ENCODE results near the gene SPINT3. TPM values are rescaled to one million over a fixed set of nuclear protein-coding genes. Genes with fewer than 3 reads are reported as not detected.

Gene SPINT3
- total and polyA plus RNA-seq, 2 of the 8 experiments (the other 6 are each of a cell fraction or from before 2014, with no cell fraction given) = not detected

DNA sequence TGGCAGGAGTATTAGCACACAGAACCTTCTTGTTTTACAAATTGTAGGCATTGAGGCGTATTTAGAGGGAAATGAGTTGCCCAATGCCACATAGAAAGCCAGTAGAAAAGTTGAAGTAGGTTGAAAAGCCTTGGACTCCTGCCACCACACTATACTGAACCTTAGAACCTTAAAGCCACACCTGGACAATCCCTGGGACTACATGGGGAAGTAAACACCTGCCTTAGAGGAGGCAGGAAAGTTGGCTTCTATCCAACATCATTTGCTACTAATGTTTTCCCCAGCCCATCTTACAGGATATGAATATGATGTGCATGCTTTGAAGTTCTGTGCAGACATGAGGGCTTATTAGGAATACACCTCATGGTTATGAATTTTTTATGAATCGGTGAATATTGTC, 37.0 kb upstream of the SPINT3 start:
- no peak for DNase-seq (ENCODE audit: low read depth in 1 of 2, low spot score in 2 of 2)
- no peak overlapping the region for H3K14ac ChIP-seq (ENCODE audit: insufficient read length)
- no peak overlapping the region for H4K91ac ChIP-seq (replicated peaks; ENCODE audit: insufficient read length, low read length)
- no peaks in the 10 kb centered on the region for H3K27me3 ChIP-seq (replicated peaks in 1 of 4; ENCODE audit: control insufficient read depth in 3 of 4, extremely low read depth in 1 of 4, insufficient read depth in 3 of 4, low read length in 3 of 4)
- H3K23me2 ChIP-seq (ENCODE audit: low read depth, low read length) = peaks cover 4% of the 10 kb centered on the region; the same call in 1 of the 2 replicates
- no peak overlapping the region for H2BK15ac ChIP-seq (ENCODE audit: low read length)
- H3K9me3 ChIP-seq (ENCODE audit: insufficient read depth in 2 of 2, low read depth in 1 of 2, low read length in 1 of 2) = no peaks in the 10 kb centered on the region; a peak in 2 of 4 replicates
- TF ChIP-seq, protein P1, sequence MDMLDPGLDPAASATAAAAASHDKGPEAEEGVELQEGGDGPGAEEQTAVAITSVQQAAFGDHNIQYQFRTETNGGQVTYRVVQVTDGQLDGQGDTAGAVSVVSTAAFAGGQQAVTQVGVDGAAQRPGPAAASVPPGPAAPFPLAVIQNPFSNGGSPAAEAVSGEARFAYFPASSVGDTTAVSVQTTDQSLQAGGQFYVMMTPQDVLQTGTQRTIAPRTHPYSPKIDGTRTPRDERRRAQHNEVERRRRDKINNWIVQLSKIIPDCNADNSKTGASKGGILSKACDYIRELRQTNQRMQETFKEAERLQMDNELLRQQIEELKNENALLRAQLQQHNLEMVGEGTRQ (IDR thresholded peaks at IDR 0.05; ENCODE audit: low read length) = no peak
- H3K4me3 ChIP-seq (ENCODE audit: extremely low read depth in 1 of 4, insufficient read depth in 2 of 4, low read depth in 3 of 4, low read length in 4 of 4) = no peak overlapping the region
- no peak overlapping the region for H4K5ac ChIP-seq (ENCODE audit: insufficient read length, low read depth, low read length)
- no peak overlapping the region for H2AFZ ChIP-seq (ENCODE audit: low read length)
- ChIA-PET CTCF (ENCODE audit: partially characterized antibody) (interaction anchor here (6.2 kb wide), 1 partner anchor 218 kb away, joined by 73 read pairs; no protein-coding TSS in a partner anchor), POLR2A (ENCODE audit: partially characterized antibody) (no interaction called here)
- H3K79me2 ChIP-seq (ENCODE audit: control insufficient read depth in 1 of 2, insufficient read depth in 2 of 2, low read length in 2 of 2) = no peaks in the 10 kb centered on the region
- no peak overlapping the region for H2BK5ac ChIP-seq (ENCODE audit: low read depth, low read length)
- H3K56ac ChIP-seq (replicated peaks; ENCODE audit: insufficient read length, low read depth, low read length) = no peak overlapping the region
- H2BK120ac ChIP-seq (replicated peaks; ENCODE audit: low read depth, low read length) = no peak overlapping the region
- H3K18ac ChIP-seq (ENCODE audit: extremely low read depth, low read length) = no peak overlapping the region
- H3K79me1 ChIP-seq (ENCODE audit: low read depth, low read length) = no peaks in the 10 kb centered on the region
- 89% methylated on average over 2 of the region's 2 CpGs; no CpG with 5 or more reads in 1 of the 2 experiments for WGBS, 2 experiments (ENCODE audit: extremely low coverage in 1 of 2, insufficient coverage in 1 of 2, insufficient read length in 1 of 2, insufficient replicate concordance in 2 of 2, low coverage in 1 of 2, low lambda C conversion rate in 2 of 2, missing lambda C conversion rate in 1 of 2)
- no peak overlapping the region for H2BK20ac ChIP-seq (ENCODE audit: low read length)
- no peak overlapping the region for H2AK5ac ChIP-seq (ENCODE audit: low read depth, low read length)
- H4K8ac ChIP-seq (ENCODE audit: extremely low read depth, insufficient read depth, low read length) = no peak overlapping the region
- H3K4me2 ChIP-seq (ENCODE audit: insufficient read depth in 1 of 2, low read depth in 2 of 2, low read length in 2 of 2) = no peak overlapping the region
- no peak overlapping the region for H3K23ac ChIP-seq (ENCODE audit: insufficient read length)
- H3K27ac ChIP-seq (ENCODE audit: low read depth, low read length) = no peak overlapping the region
- no peak overlapping the region for H3K9ac ChIP-seq (replicated peaks in 1 of 4; ENCODE audit: extremely low read depth in 1 of 4, low read depth in 3 of 4, low read length in 3 of 4)
- no peaks in the 10 kb centered on the region for H4K20me1 ChIP-seq (replicated peaks in 1 of 2; ENCODE audit: control insufficient read depth in 1 of 2, insufficient read depth in 2 of 2, low read length in 2 of 2)
- H3K4me1 ChIP-seq (replicated peaks in 1 of 4; ENCODE audit: control insufficient read depth in 3 of 4, insufficient read depth in 4 of 4, low read length in 3 of 4) = no peaks in the 10 kb centered on the region
- no peak overlapping the region for H3K4ac ChIP-seq (replicated peaks; ENCODE audit: insufficient read length, low read depth, low read length)
- H3K36me3 ChIP-seq (ENCODE audit: control insufficient read depth in 2 of 4, insufficient read depth in 4 of 4, low read length in 3 of 4) = no peaks in the 10 kb centered on the region
- H2BK12ac ChIP-seq (ENCODE audit: low read depth, low read length) = no peak overlapping the region
- no peak for FAIRE-seq
